ENCODE data around the gene TBC1D7. TPM values are rescaled to one million over a fixed set of nuclear protein-coding genes. Genes with fewer than 3 reads are reported as not detected.

The TBC1D7 gene
- total RNA-seq, 4 donors from 2014 or later, result 4.4 to 23.6 (median 12.5) TPM; not detected in 1

- no peaks in the 10 kb centered on the region for H3K9me3 ChIP-seq
- peak in 1 of 2 donors; percentile 41 for DNase-seq
- TF ChIP-seq, protein P1, sequence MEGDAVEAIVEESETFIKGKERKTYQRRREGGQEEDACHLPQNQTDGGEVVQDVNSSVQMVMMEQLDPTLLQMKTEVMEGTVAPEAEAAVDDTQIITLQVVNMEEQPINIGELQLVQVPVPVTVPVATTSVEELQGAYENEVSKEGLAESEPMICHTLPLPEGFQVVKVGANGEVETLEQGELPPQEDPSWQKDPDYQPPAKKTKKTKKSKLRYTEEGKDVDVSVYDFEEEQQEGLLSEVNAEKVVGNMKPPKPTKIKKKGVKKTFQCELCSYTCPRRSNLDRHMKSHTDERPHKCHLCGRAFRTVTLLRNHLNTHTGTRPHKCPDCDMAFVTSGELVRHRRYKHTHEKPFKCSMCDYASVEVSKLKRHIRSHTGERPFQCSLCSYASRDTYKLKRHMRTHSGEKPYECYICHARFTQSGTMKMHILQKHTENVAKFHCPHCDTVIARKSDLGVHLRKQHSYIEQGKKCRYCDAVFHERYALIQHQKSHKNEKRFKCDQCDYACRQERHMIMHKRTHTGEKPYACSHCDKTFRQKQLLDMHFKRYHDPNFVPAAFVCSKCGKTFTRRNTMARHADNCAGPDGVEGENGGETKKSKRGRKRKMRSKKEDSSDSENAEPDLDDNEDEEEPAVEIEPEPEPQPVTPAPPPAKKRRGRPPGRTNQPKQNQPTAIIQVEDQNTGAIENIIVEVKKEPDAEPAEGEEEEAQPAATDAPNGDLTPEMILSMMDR (IDR thresholded peaks at IDR 0.05), result no peak
- no peak for TF ChIP-seq POLR2A (IDR thresholded peaks at IDR 0.05)
- H3K27me3 ChIP-seq, result no peaks in the 10 kb centered on the region
- intact Hi-C loops (cut with DNase I; ENCODE audit: low total_unique reads), result no loop called here
- H3K4me1 ChIP-seq, result no peaks in the 10 kb centered on the region
- H3K36me3 ChIP-seq, result no peaks in the 10 kb centered on the region
- H3K4me3 ChIP-seq, result no peak overlapping the region
- no peak overlapping the region for H3K27ac ChIP-seq
Observed at GRCh38 chr6:13307508-13307995, 20.8 kb downstream of the TBC1D7 start.

- no peaks in the 10 kb centered on the region for H3K4me1 ChIP-seq
- no peak overlapping the region for H3K27ac ChIP-seq
- H3K27me3 ChIP-seq, result no peaks in the 10 kb centered on the region
- no peak for DNase-seq
- intact Hi-C loops (cut with DNase I; ENCODE audit: low total_unique reads), result no loop called here
- no peak overlapping the region for H3K4me3 ChIP-seq
- no peaks in the 10 kb centered on the region for H3K36me3 ChIP-seq
- no peaks in the 10 kb centered on the region for H3K9me3 ChIP-seq
- TF ChIP-seq POLR2A (IDR thresholded peaks at IDR 0.05), result no peak
- TF ChIP-seq, protein P1 (IDR thresholded peaks at IDR 0.05), result no peak
Observed at GRCh38 chr6:13305791-13306190, 22.5 kb downstream of the TBC1D7 start.

DNA sequence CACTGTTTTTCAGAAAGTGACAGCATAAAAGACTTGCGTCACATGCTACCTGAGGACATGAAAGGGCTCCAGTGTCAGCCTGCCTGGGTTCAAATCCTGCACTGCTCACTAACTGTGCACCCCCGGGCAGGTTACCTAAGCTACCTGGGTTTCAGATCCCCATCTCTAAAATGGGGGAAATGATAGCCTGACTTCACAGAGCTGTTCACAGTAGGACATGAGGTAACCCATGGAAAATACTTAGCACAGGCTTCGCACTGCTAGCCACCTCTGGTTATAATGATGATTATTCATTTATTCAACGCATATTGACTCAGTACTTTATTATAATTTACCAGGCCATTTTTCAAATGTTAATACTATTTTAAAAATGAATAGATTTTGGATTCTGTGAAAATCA, 23.0 kb downstream of the TBC1D7 start:
- no peak for DNase-seq
- intact Hi-C loops (cut with DNase I; ENCODE audit: low total_unique reads), result no loop called here
- TF ChIP-seq, protein P1 (IDR thresholded peaks at IDR 0.05), result no peak
- no peak for TF ChIP-seq POLR2A (IDR thresholded peaks at IDR 0.05)
- Histone ChIP-seq H3K4me1 (no peaks in the 10 kb centered on the region), H3K27me3 (no peaks in the 10 kb centered on the region), H3K27ac (no peak overlapping the region), H3K4me3 (no peak overlapping the region), H3K36me3 (no peaks in the 10 kb centered on the region), H3K9me3 (no peaks in the 10 kb centered on the region)

- TF ChIP-seq, protein P1 (IDR thresholded peaks at IDR 0.05), result no peak
- TF ChIP-seq POLR2A (IDR thresholded peaks at IDR 0.05), result no peak
- no peaks in the 10 kb centered on the region for H3K4me1 ChIP-seq
- no peak overlapping the region for H3K27ac ChIP-seq
- DNase-seq, result no peak
- intact Hi-C loops (cut with DNase I; ENCODE audit: low total_unique reads), result no loop called here
- no peaks in the 10 kb centered on the region for H3K27me3 ChIP-seq
- H3K36me3 ChIP-seq, result no peaks in the 10 kb centered on the region
- no peak overlapping the region for H3K4me3 ChIP-seq
- no peaks in the 10 kb centered on the region for H3K9me3 ChIP-seq
Observed at GRCh38 chr6:13304580-13305260, 23.6 kb downstream of the TBC1D7 start.

GRCh38 chr6:13304101-13304500, 24.2 kb downstream of the TBC1D7 start:
- no peaks in the 10 kb centered on the region for H3K27me3 ChIP-seq
- H3K4me3 ChIP-seq, result no peak overlapping the region
- H3K9me3 ChIP-seq, result no peaks in the 10 kb centered on the region
- no peaks in the 10 kb centered on the region for H3K4me1 ChIP-seq
- no peak for TF ChIP-seq POLR2A (IDR thresholded peaks at IDR 0.05)
- TF ChIP-seq, protein P1 (IDR thresholded peaks at IDR 0.05), result no peak
- no peaks in the 10 kb centered on the region for H3K36me3 ChIP-seq
- no peak for DNase-seq
- intact Hi-C loops (cut with DNase I; ENCODE audit: low total_unique reads), result no loop called here
- peak overlapping the region in 1 of 2 donors; percentile 66 for H3K27ac ChIP-seq

All from uterus (tissue), 4 donors.